T-helper 2 cell treated with Interferon-gamma antibody and Interleukin-4, amounts not matched to agents 5 μg/mL and 100 μg/mL, for 36 hours (primary cell): Measurements from ENCODE around the gene PIPOX.
A peak's percentile ranks its signal among the peaks of the same experiment; 100 is the strongest.

Experiments used
- DNase-seq: peaks from one replicate; pipeline ENCODE4 v3.0.0; 2021; ENCODE audit warnings: low spot score
- H3K27ac Mint-ChIP-seq: one replicate; pipeline ENCODE4 v1.8.0; 2021; ENCODE audit warnings: mild to moderate bottlenecking, mixed read lengths
- H3K27me3 Mint-ChIP-seq: one replicate; pipeline ENCODE4 v1.8.0; 2021; ENCODE audit warnings: low read depth, mixed read lengths
- H3K36me3 Mint-ChIP-seq: one replicate; pipeline ENCODE4 v1.8.0; 2021; ENCODE audit warnings: low read depth, mixed read lengths
- H3K4me1 Mint-ChIP-seq: one replicate; pipeline ENCODE4 v1.8.0; 2021; ENCODE audit warnings: low read depth, mixed read lengths
- H3K4me3 Mint-ChIP-seq: one replicate; pipeline ENCODE4 v1.8.0; 2022; ENCODE audit warnings: mild to moderate bottlenecking, moderate library complexity, mixed read lengths
- H3K9me3 Mint-ChIP-seq: one replicate; pipeline ENCODE4 v1.8.0; 2021; ENCODE audit warnings: mixed read lengths

Gene PIPOX

DNA sequence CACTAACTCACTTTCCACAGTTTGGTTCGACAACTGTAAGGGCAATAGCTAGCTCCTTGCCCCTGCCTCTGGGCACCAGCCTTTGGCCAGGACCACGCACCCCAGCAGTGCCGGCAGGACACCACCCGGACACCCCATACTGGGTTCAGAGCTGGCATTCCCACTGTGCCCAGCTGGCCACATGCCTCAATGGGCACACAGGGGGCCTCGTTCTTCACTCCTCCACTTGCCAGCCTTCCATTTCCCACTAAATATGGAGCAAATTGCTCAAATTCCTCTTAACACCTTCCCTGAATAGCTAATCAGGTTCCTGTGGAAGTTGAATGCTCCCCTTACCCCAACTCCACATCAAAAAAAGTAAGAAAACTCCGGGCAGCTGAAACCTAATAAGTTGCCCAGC lies 52.5 kb downstream of the PIPOX start:
- Mint-ChIP-seq H3K9me3 (no peaks in the 10 kb centered on the region), H3K36me3 (peaks cover 32% of the 10 kb centered on the region), H3K27me3 (no peaks in the 10 kb centered on the region), H3K4me1 (no peaks in the 10 kb centered on the region), H3K27ac (no peak overlapping the region), H3K4me3 (no peak overlapping the region)
- DNase-seq = no peak

GRCh38 chr17:29096094-29096493 lies 53.2 kb downstream of the PIPOX start:
- Mint-ChIP-seq H3K9me3 (no peaks in the 10 kb centered on the region), H3K4me1 (no peaks in the 10 kb centered on the region), H3K27ac (no peak overlapping the region), H3K27me3 (no peaks in the 10 kb centered on the region), H3K4me3 (no peak overlapping the region), H3K36me3 (peaks cover 28% of the 10 kb centered on the region)
- no peak for DNase-seq

GRCh38 chr17:29099527-29099926 lies 56.6 kb downstream of the PIPOX start:
- Mint-ChIP-seq H3K27ac (no peak overlapping the region), H3K9me3 (no peaks in the 10 kb centered on the region), H3K27me3 (no peaks in the 10 kb centered on the region), H3K4me3 (no peak overlapping the region), H3K4me1 (no peaks in the 10 kb centered on the region), H3K36me3 (peaks cover 38% of the 10 kb centered on the region)
- DNase-seq = no peak

GRCh38 chr17:29100296-29100695 lies 57.4 kb downstream of the PIPOX start:
- peaks cover 42% of the 10 kb centered on the region for H3K36me3 Mint-ChIP-seq
- no peak overlapping the region for H3K27ac Mint-ChIP-seq
- H3K27me3 Mint-ChIP-seq = no peaks in the 10 kb centered on the region
- H3K9me3 Mint-ChIP-seq = no peaks in the 10 kb centered on the region
- no peaks in the 10 kb centered on the region for H3K4me1 Mint-ChIP-seq
- no peak for DNase-seq
- no peak overlapping the region for H3K4me3 Mint-ChIP-seq

DNA sequence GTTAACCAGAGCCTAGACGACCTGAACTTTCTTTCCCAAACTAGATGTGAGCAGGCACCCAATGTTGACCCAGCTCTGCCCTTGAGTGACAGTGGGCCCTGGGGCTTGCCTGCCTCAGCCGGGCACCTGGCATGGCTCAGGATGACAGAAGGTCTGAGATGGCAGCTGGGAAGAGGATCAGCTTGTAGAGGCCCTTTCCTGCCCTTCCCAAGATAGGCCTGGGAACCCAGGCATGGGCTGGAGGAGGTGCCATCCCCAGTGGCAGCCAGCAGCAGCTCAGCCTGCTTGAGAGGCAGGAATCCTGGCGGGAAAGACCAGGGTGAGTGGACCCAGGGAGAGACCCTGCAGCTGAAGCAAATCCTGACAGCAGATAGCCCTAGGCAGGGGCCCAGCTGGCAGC lies 59.1 kb downstream of the PIPOX start:
- Mint-ChIP-seq H3K4me1 (no peaks in the 10 kb centered on the region), H3K9me3 (no peaks in the 10 kb centered on the region), H3K4me3 (no peak overlapping the region), H3K27me3 (no peaks in the 10 kb centered on the region), H3K36me3 (peaks cover 46% of the 10 kb centered on the region), H3K27ac (no peak overlapping the region)
- DNase-seq = no peak

DNA sequence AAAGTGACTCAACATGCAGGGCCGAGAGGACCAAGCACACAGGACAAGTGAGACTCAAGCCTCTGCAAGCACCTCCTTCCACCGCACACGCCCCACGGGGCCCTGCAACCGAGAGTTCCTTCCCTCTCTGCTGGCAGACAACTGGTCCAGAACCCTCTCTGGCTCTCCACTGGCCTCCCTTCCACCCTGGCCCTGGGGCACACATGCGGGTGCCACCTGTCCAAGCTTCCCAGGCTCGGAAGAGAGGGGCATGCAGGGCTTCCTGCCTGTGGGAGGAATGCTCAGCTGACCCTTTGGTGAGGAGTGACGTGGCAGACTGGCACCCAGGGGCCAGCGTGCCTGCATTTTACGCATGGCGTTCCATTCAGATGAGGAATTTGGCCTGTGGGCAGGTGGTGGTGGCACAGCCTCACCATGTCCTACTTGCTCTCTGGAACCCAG lies 59.8 kb downstream of the PIPOX start:
- Mint-ChIP-seq H3K9me3 (no peaks in the 10 kb centered on the region), H3K36me3 (peaks cover 43% of the 10 kb centered on the region), H3K4me3 (no peak overlapping the region), H3K4me1 (no peaks in the 10 kb centered on the region), H3K27me3 (no peaks in the 10 kb centered on the region), H3K27ac (peak overlapping the region; percentile 10)
- DNase-seq = no peak

GRCh38 chr17:29103341-29103740 lies 60.4 kb downstream of the PIPOX start:
- DNase-seq = no peak
- H3K9me3 Mint-ChIP-seq = no peaks in the 10 kb centered on the region
- no peaks in the 10 kb centered on the region for H3K27me3 Mint-ChIP-seq
- no peak overlapping the region for H3K27ac Mint-ChIP-seq
- no peaks in the 10 kb centered on the region for H3K4me1 Mint-ChIP-seq
- peaks cover 45% of the 10 kb centered on the region for H3K36me3 Mint-ChIP-seq
- H3K4me3 Mint-ChIP-seq = no peak overlapping the region
